Upper lobe of left lung (tissue), 4 donors: ENCODE measurements around the gene KAZN.

ENCODE experiments used
- POLR2AphosphoS5 ChIP-seq, 2 donors: sonication (generic); formaldehyde crosslinking; IDR thresholded peaks; one replicate each; pipeline ENCODE4 v1.5.1; 2017; ENCODE audit warnings: antibody characterized with exemption in 2 of 2
- TF ChIP-seq, protein P1 (sequence below), 6 experiments: fragments of 450-650 bp in 4 of 6; fragments of 200-600 bp in 2 of 6; sonication (generic) in 2 of 6; IDR thresholded peaks; one replicate each; pipeline ENCODE4 v1.5.1; 2016 to 2019; ENCODE audit warnings: antibody characterized with exemption in 6 of 6

GRCh38 chr1:14693949-14694348, 95.5 kb downstream of the KAZN start:
- TF ChIP-seq POLR2AphosphoS5 (IDR thresholded peaks at IDR 0.05) = no peak
- TF ChIP-seq, protein P1, sequence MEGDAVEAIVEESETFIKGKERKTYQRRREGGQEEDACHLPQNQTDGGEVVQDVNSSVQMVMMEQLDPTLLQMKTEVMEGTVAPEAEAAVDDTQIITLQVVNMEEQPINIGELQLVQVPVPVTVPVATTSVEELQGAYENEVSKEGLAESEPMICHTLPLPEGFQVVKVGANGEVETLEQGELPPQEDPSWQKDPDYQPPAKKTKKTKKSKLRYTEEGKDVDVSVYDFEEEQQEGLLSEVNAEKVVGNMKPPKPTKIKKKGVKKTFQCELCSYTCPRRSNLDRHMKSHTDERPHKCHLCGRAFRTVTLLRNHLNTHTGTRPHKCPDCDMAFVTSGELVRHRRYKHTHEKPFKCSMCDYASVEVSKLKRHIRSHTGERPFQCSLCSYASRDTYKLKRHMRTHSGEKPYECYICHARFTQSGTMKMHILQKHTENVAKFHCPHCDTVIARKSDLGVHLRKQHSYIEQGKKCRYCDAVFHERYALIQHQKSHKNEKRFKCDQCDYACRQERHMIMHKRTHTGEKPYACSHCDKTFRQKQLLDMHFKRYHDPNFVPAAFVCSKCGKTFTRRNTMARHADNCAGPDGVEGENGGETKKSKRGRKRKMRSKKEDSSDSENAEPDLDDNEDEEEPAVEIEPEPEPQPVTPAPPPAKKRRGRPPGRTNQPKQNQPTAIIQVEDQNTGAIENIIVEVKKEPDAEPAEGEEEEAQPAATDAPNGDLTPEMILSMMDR (IDR thresholded peaks at IDR 0.05) = no peak
